Duodenal mucosa (tissue), 2 donors: ENCODE results near the gene ABCB8.
A peak's percentile ranks its signal among the peaks of the same experiment; 100 is the strongest.

ENCODE experiments used
- H3K27ac ChIP-seq: one replicate; pipeline ENCODE4 v1.7.0; 2013; ENCODE audit warnings: low read depth, low read length
- H3K27me3 ChIP-seq, 2 donors: one replicate each; pipeline ENCODE4 v1.7.0; 2013; ENCODE audit warnings: low read length in 2 of 2, control low read depth in 1 of 2; ENCODE audit not compliant: insufficient read depth in 2 of 2, control insufficient read depth in 1 of 2
- H3K36me3 ChIP-seq, 2 donors: one replicate each; pipeline ENCODE4 v1.7.0; 2013; ENCODE audit warnings: low read length in 2 of 2, control low read depth in 1 of 2; ENCODE audit not compliant: insufficient read depth in 2 of 2, control insufficient read depth in 1 of 2
- H3K4me1 ChIP-seq, 2 donors: one replicate each; pipeline ENCODE4 v1.7.0; 2013; ENCODE audit warnings: low read length in 2 of 2, control low read depth in 1 of 2; ENCODE audit not compliant: insufficient read depth in 2 of 2, control insufficient read depth in 1 of 2
- H3K4me3 ChIP-seq, 2 donors: one replicate each; pipeline ENCODE4 v1.7.0; 2013; ENCODE audit warnings: low read length in 2 of 2, low read depth in 1 of 2
- H3K9ac ChIP-seq, 2 donors: one replicate each; pipeline ENCODE4 v1.7.0; 2013; ENCODE audit warnings: low read length in 2 of 2, low read depth in 1 of 2
- H3K9me3 ChIP-seq, 2 donors: one replicate each; pipeline ENCODE4 v1.7.0; 2013; ENCODE audit warnings: low read length in 2 of 2, control low read depth in 1 of 2; ENCODE audit not compliant: control insufficient read depth in 1 of 2

The ABCB8 gene

DNA sequence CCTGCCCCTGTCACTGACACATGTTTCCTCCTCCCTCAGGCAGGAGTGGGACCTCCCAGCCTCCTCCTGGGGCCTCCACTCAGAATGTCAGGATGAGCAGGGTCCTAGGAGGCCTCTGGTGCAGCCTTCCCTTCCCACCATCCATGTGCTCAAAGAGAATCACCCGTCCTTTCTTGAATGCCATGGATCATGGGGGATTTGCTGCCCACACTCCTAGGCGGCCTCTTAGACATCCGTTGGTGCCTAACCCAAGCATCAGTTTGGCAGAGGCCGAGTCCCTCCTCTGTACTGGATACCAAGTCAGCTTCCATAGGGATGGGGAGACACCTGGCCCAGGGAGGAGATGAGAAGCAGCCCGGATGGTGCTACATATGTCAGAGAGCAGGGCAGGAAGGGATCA, 30.4 kb upstream of the ABCB8 start:
- H3K4me1 ChIP-seq, result peaks cover 0 to 2% of the 10 kb centered on the region in 2 donors
- H3K36me3 ChIP-seq, result no peaks in the 10 kb centered on the region
- H3K9ac ChIP-seq, result no peak overlapping the region
- H3K4me3 ChIP-seq, result no peak overlapping the region
- H3K9me3 ChIP-seq, result no peaks in the 10 kb centered on the region
- H3K27me3 ChIP-seq, result no peaks in the 10 kb centered on the region
- H3K27ac ChIP-seq, result no peak overlapping the region

DNA sequence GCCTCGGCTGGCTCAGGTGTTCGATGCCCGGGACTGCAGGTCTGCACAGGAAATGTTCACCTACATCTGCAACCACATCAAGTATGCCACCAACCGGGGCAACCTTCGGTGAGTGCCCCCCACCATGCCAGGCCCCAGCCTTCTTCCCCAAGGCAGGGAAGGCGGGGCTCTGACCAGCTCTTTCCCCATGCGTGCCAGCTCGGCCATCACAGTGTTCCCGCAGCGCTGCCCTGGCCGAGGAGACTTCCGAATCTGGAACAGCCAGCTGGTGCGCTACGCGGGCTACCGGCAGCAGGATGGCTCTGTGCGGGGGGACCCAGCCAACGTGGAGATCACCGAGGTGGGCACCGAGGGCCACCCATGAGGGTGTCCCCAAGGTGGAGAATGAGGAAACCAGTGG, 29.9 kb upstream of the ABCB8 start:
- Histone ChIP-seq H3K4me1 (peaks cover 0 to 2% of the 10 kb centered on the region in 2 donors), H3K27me3 (no peaks in the 10 kb centered on the region), H3K9ac (no peak overlapping the region), H3K9me3 (no peaks in the 10 kb centered on the region), H3K27ac (no peak overlapping the region), H3K36me3 (no peaks in the 10 kb centered on the region), H3K4me3 (no peak overlapping the region)

DNA sequence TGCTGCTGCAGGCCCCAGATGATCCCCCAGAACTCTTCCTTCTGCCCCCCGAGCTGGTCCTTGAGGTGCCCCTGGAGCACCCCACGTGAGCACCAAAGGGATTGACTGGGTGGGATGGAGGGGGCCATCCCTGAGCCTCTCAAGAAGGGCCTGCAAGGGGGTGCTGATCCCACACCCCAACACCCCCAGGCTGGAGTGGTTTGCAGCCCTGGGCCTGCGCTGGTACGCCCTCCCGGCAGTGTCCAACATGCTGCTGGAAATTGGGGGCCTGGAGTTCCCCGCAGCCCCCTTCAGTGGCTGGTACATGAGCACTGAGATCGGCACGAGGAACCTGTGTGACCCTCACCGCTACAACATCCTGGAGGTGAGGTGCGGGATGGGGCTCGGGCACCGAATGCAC, 29.2 kb upstream of the ABCB8 start:
- Histone ChIP-seq H3K36me3 (no peaks in the 10 kb centered on the region), H3K9ac (no peak overlapping the region), H3K4me3 (no peak overlapping the region), H3K27me3 (no peaks in the 10 kb centered on the region), H3K9me3 (no peaks in the 10 kb centered on the region), H3K27ac (no peak overlapping the region), H3K4me1 (peaks cover 0 to 2% of the 10 kb centered on the region in 2 donors)

GRCh38 chr7:150999497-151000230, 28.6 kb upstream of the ABCB8 start:
- no peak overlapping the region for H3K27ac ChIP-seq
- H3K36me3 ChIP-seq, result no peaks in the 10 kb centered on the region
- no peak overlapping the region for H3K4me3 ChIP-seq

GRCh38 chr7:151000897-151001495, 27.3 kb upstream of the ABCB8 start:
- no peaks in the 10 kb centered on the region for H3K9me3 ChIP-seq
- H3K36me3 ChIP-seq, result no peaks in the 10 kb centered on the region
- H3K4me1 ChIP-seq, result no peaks in the 10 kb centered on the region
- no peaks in the 10 kb centered on the region for H3K27me3 ChIP-seq
- H3K4me3 ChIP-seq, result no peak overlapping the region
- no peak overlapping the region for H3K9ac ChIP-seq
- no peak overlapping the region for H3K27ac ChIP-seq

More at GRCh38 chr7:150999497-151000230, 28.6 kb upstream of the ABCB8 start:
- H3K27me3 ChIP-seq, result no peaks in the 10 kb centered on the region
- no peaks in the 10 kb centered on the region for H3K9me3 ChIP-seq
- peaks cover 0 to 2% of the 10 kb centered on the region in 2 donors for H3K4me1 ChIP-seq
- no peak overlapping the region for H3K9ac ChIP-seq

DNA sequence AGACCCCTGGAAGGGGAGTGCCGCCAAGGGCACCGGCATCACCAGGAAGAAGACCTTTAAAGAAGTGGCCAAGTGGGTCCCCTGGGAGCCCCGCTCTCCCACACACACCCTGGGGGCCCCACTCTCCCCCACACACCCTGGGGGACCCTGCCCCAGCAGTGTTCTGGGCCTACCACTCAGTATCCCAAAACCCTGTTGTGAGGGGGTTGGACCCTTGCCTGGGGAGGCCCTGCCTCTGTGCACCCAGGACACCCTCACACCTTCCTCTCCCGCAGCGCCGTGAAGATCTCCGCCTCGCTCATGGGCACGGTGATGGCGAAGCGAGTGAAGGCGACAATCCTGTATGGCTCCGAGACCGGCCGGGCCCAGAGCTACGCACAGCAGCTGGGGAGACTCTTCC, 26.7 kb upstream of the ABCB8 start:
- Histone ChIP-seq H3K27me3 (no peaks in the 10 kb centered on the region), H3K36me3 (no peaks in the 10 kb centered on the region), H3K27ac (no peak overlapping the region)

DNA sequence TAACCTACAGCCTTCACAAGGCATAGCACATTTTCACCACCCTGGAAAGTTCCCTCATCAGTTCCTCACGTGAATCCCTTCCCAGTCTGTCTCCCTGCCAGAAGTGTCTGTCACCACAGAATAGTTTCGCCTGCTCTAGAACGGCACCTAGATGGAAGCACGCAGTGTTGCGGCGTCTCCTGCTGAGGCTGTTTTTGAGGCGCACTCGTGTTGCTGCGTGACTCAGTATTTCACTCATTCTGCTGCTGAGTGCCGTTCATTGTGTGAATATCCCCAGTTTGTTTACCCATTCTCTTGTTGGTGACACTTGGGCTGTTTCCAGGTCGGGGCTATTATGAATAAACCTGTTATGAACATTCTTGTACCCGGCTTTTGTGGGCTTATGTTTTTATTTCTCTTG, 24.7 kb upstream of the ABCB8 start:
- no peaks in the 10 kb centered on the region for H3K36me3 ChIP-seq
- H3K27me3 ChIP-seq, result no peaks in the 10 kb centered on the region
- no peak overlapping the region for H3K27ac ChIP-seq
- no peaks in the 10 kb centered on the region for H3K9me3 ChIP-seq
- no peak overlapping the region for H3K9ac ChIP-seq
- no peak overlapping the region for H3K4me3 ChIP-seq
- H3K4me1 ChIP-seq, result peaks cover 4 to 10% of the 10 kb centered on the region in 2 donors

More for the DNA sequence above, 26.7 kb upstream of the ABCB8 start:
- Histone ChIP-seq H3K9me3 (no peaks in the 10 kb centered on the region), H3K4me3 (no peak overlapping the region), H3K9ac (no peak overlapping the region), H3K4me1 (no peaks in the 10 kb centered on the region)

DNA sequence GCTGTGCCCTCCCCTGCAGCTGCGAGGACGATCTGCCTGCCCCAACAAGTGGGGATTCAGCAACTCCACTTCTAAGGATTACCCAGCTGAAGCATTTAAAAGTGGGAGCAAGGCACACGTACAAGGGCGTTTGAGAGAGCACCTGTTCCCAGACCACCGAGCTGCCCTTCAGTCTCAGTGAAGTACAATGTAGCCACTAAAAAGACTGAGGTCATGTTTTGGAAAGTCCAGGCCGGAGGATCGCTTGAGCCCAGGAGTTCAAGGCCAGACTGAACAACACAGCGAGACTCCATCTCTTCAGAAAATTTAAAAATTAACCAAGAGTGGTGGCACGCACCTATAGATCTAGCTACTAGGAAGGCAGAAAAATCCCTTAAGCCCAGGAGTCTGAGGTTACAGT, 22.7 kb upstream of the ABCB8 start:
- Histone ChIP-seq H3K4me1 (peaks cover 8 to 10% of the 10 kb centered on the region in 2 donors), H3K4me3 (no peak overlapping the region), H3K36me3 (no peaks in the 10 kb centered on the region)

GRCh38 chr7:151006590-151007300, 21.5 kb upstream of the ABCB8 start:
- Histone ChIP-seq H3K27ac (no peak overlapping the region), H3K27me3 (no peaks in the 10 kb centered on the region)

More for the DNA sequence above, 22.7 kb upstream of the ABCB8 start:
- H3K9me3 ChIP-seq, result no peaks in the 10 kb centered on the region
- no peak overlapping the region for H3K9ac ChIP-seq
- no peaks in the 10 kb centered on the region for H3K27me3 ChIP-seq
- no peak overlapping the region for H3K27ac ChIP-seq

GRCh38 chr7:151007469-151007898, 20.8 kb upstream of the ABCB8 start:
- Histone ChIP-seq H3K4me3 (peak overlapping the region in 1 of 2 donors; percentile 74), H3K27ac (no peak overlapping the region), H3K9ac (no peak overlapping the region), H3K9me3 (no peaks in the 10 kb centered on the region), H3K36me3 (no peaks in the 10 kb centered on the region), H3K4me1 (peaks cover 15 to 17% of the 10 kb centered on the region in 2 donors), H3K27me3 (no peaks in the 10 kb centered on the region)

More at GRCh38 chr7:151006590-151007300, 21.5 kb upstream of the ABCB8 start:
- Histone ChIP-seq H3K9me3 (no peaks in the 10 kb centered on the region), H3K36me3 (no peaks in the 10 kb centered on the region), H3K9ac (no peak overlapping the region), H3K4me1 (peaks cover 8 to 12% of the 10 kb centered on the region in 2 donors), H3K4me3 (no peak overlapping the region)
